AML-193 (cell line): ENCODE data around the gene AXIN1.
"Not testable (repeated sequence)": the region's sequence is repeated elsewhere in the genome, so short reads cannot be mapped to it uniquely, and the experiment has no call there.

Source experiments
- DNase-seq, 2 experiments: peaks; one replicate each; lab custom pipeline; 2025; lab: John Stamatoyannopoulos, UW

The AXIN1 gene

GRCh38 chr16:333406-334094 lies 19.0 kb downstream of the AXIN1 start:
- no peak for DNase-seq

- not testable (repeated sequence) for DNase-seq
These were observed 21.2 kb downstream of the AXIN1 start for GRCh38 chr16:331181-331814.

- no peak for DNase-seq
These were observed 21.8 kb downstream of the AXIN1 start for GRCh38 chr16:330741-331140.

- no peak for DNase-seq
These were observed 27.0 kb downstream of the AXIN1 start for GRCh38 chr16:325375-326145.

GRCh38 chr16:324451-325334 lies 27.8 kb downstream of the AXIN1 start:
- DNase-seq: no peak

GRCh38 chr16:324201-324450 lies 28.4 kb downstream of the AXIN1 start:
- DNase-seq: no peak

- DNase-seq: no peak
These were observed 29.9 kb downstream of the AXIN1 start for GRCh38 chr16:322476-323143.

- DNase-seq: no peak
These were observed 31.0 kb downstream of the AXIN1 start for GRCh38 chr16:321532-321931.

GRCh38 chr16:320206-320605 lies 32.3 kb downstream of the AXIN1 start:
- no peak for DNase-seq

- DNase-seq: no peak
These were observed 33.9 kb downstream of the AXIN1 start for GRCh38 chr16:318628-319027.

GRCh38 chr16:317583-317982 lies 34.9 kb downstream of the AXIN1 start:
- DNase-seq: no peak

- DNase-seq: no peak
These were observed 35.6 kb downstream of the AXIN1 start for GRCh38 chr16:316741-317464.

GRCh38 chr16:314795-315299 lies 37.7 kb downstream of the AXIN1 start:
- no peak for DNase-seq

GRCh38 chr16:314351-314750 lies 38.2 kb downstream of the AXIN1 start:
- DNase-seq: no peak

GRCh38 chr16:311725-312124 lies 40.8 kb downstream of the AXIN1 start:
- DNase-seq: no peak

GRCh38 chr16:309476-309875 lies 43.0 kb downstream of the AXIN1 start:
- no peak for DNase-seq

GRCh38 chr16:307691-308312 lies 44.7 kb downstream of the AXIN1 start:
- DNase-seq: no peak

GRCh38 chr16:306911-307370 lies 45.6 kb downstream of the AXIN1 start:
- DNase-seq: no peak

- DNase-seq: no peak
These were observed 46.5 kb downstream of the AXIN1 start for GRCh38 chr16:305916-306626.
